ENCODE data around the gene BBS9. TPM values are rescaled to one million over a fixed set of nuclear protein-coding genes. Genes with fewer than 3 reads are reported as not detected.

Gene BBS9
- total RNA-seq, 1 experiment from 2014 or later = 5.7 TPM

DNA sequence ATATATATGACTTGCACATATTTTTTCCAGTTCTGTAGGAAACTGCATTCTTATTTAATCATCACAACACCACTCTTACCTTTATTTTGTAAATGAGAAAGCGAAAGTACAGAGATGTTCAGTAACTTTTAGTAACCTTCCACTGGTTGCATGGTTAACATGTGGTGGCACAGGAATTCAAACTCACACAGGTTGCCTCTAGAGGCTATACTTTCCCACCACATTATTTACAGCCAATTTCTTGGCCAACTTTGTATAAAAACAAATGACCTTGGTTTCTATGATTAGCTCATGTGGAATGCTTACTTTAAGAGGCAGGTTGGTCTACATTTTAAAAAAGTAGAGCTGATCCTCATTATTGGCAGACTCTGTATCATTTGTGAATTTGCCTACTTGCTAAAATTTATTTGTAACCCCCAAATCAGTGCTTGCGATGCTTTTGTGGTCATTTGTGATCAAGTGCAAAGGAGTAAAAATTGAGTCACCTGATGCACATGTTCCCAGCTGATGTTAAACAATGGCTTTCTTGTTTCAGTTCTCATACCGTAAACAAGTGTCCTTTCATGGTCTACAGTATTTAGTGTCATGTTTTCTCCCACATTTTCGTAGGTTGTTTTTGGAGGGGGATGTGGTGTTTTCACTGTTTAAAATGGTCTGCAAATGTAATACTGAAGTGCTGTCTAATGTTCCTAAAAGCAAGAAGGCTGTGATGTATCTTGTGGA is 14.8 kb downstream of the BBS9 start:
- Histone ChIP-seq H3K9me2 (replicated peaks; ENCODE audit: low read length) (no peaks in the 10 kb centered on the region), H3K36me3 (ENCODE audit: low read depth, low read length) (no peaks in the 10 kb centered on the region), H3K4me2 (ENCODE audit: low read length) (no peak overlapping the region), H3K4me1 (ENCODE audit: insufficient read depth, low read length) (peaks cover 5% of the 10 kb centered on the region; the same call in 1 of the 2 replicates), H3K27me3 (ENCODE audit: low read length) (no peaks in the 10 kb centered on the region), H3K79me2 (ENCODE audit: low read length) (no peaks in the 10 kb centered on the region), H3K9me3 (ENCODE audit: low read length) (no peaks in the 10 kb centered on the region), H3F3A (ENCODE audit: low read length, unreplicated experiment) (no peaks in the 10 kb centered on the region), H2AFZ (ENCODE audit: low read length) (no peak overlapping the region), H3K9ac (ENCODE audit: low read length) (no peak overlapping the region), H3K27ac (ENCODE audit: low read length) (no peak overlapping the region), H3K4me3 (ENCODE audit: low read length) (no peak overlapping the region), H4K20me1 (ENCODE audit: low read length) (no peaks in the 10 kb centered on the region)
- ChIA-PET POLR2A (ENCODE audit: unreplicated experiment) (no interaction called here), CTCF (no interaction called here)
- BruUV-seq (replicated peaks) = no TSS peak
- no peak; the same call in 1 of the 2 replicates for ATAC-seq
- DNase-seq = peak; percentile 32
- TF ChIP-seq EZH2 (IDR thresholded peaks at IDR 0.05; ENCODE audit: low read length, unreplicated experiment) = no peak
- no peak for TF ChIP-seq EZH2phosphoT487 (IDR thresholded peaks at IDR 0.05; ENCODE audit: borderline replicate concordance, low read length)
- TF ChIP-seq, protein P1, sequence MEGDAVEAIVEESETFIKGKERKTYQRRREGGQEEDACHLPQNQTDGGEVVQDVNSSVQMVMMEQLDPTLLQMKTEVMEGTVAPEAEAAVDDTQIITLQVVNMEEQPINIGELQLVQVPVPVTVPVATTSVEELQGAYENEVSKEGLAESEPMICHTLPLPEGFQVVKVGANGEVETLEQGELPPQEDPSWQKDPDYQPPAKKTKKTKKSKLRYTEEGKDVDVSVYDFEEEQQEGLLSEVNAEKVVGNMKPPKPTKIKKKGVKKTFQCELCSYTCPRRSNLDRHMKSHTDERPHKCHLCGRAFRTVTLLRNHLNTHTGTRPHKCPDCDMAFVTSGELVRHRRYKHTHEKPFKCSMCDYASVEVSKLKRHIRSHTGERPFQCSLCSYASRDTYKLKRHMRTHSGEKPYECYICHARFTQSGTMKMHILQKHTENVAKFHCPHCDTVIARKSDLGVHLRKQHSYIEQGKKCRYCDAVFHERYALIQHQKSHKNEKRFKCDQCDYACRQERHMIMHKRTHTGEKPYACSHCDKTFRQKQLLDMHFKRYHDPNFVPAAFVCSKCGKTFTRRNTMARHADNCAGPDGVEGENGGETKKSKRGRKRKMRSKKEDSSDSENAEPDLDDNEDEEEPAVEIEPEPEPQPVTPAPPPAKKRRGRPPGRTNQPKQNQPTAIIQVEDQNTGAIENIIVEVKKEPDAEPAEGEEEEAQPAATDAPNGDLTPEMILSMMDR (conservative IDR thresholded peaks at IDR 0.05; ENCODE audit: low read depth, low read length) = no peak
- intact Hi-C loops (cut with micrococcal nuclease) = no loop called here

DNA sequence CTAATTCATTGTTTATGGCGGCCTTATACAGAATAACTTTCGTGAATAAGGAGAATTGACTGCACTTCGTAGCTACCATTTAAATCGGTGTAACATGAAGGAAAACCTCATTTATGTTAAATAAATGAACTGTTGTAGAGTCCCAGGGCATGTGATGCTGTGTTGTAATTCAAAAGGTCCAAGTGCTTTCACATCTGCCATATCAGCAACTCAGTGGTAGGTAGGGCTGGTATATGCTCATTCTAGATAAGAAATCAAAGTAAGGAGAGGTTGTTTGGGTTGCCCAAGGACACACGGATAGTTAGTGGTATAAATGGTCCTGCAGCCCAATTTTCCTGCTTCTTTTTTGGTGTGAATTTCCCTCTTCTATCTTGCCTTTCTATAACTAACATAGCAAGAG is 15.8 kb downstream of the BBS9 start:
- Histone ChIP-seq H3F3A (ENCODE audit: low read length, unreplicated experiment) (no peaks in the 10 kb centered on the region), H3K27me3 (ENCODE audit: low read length) (no peaks in the 10 kb centered on the region), H4K20me1 (ENCODE audit: low read length) (no peaks in the 10 kb centered on the region), H2AFZ (ENCODE audit: low read length) (no peak overlapping the region), H3K36me3 (ENCODE audit: low read depth, low read length) (no peaks in the 10 kb centered on the region), H3K9ac (ENCODE audit: low read length) (no peak overlapping the region), H3K4me3 (ENCODE audit: low read length) (no peak overlapping the region), H3K9me3 (ENCODE audit: low read length) (no peaks in the 10 kb centered on the region), H3K4me1 (ENCODE audit: insufficient read depth, low read length) (peaks cover 5% of the 10 kb centered on the region; the same call in 1 of the 2 replicates), H3K27ac (ENCODE audit: low read length) (no peak overlapping the region), H3K9me2 (replicated peaks; ENCODE audit: low read length) (no peaks in the 10 kb centered on the region), H3K79me2 (ENCODE audit: low read length) (no peaks in the 10 kb centered on the region), H3K4me2 (ENCODE audit: low read length) (no peak overlapping the region)
- no TSS peak for BruUV-seq (replicated peaks)
- ChIA-PET POLR2A (ENCODE audit: unreplicated experiment) (no interaction called here), CTCF (no interaction called here)
- TF ChIP-seq, protein P1 (conservative IDR thresholded peaks at IDR 0.05; ENCODE audit: low read depth, low read length) = no peak
- TF ChIP-seq EZH2 (IDR thresholded peaks at IDR 0.05; ENCODE audit: low read length, unreplicated experiment) = no peak
- TF ChIP-seq EZH2phosphoT487 (IDR thresholded peaks at IDR 0.05; ENCODE audit: borderline replicate concordance, low read length) = no peak
- ATAC-seq = no peak
- intact Hi-C loops (cut with micrococcal nuclease) = no loop called here
- DNase-seq = no peak

DNA sequence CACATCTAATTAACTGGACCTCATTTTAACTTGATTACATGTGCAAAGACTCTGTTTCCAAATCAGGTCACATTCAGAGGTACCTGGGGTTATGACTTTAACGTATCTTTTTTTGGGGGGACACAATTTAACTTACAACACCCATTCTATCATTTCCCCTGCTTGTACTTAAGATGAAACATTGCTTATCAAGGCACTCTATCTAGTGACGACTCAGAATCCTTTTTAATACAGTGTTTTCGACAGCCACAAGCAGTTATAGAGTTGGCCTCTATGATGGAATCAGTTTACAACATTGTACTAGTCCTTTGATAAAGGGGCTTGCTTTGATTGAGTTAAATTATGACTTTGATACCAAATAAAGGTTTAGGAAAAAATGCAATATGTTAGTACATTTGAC is 22.7 kb downstream of the BBS9 start:
- Histone ChIP-seq H3K27me3 (ENCODE audit: low read length) (no peaks in the 10 kb centered on the region), H2AFZ (ENCODE audit: low read length) (no peak overlapping the region), H3K36me3 (ENCODE audit: low read depth, low read length) (no peaks in the 10 kb centered on the region), H4K20me1 (ENCODE audit: low read length) (no peaks in the 10 kb centered on the region), H3K4me3 (ENCODE audit: low read length) (no peak overlapping the region), H3K79me2 (ENCODE audit: low read length) (no peaks in the 10 kb centered on the region), H3K9me3 (ENCODE audit: low read length) (no peaks in the 10 kb centered on the region), H3K9ac (ENCODE audit: low read length) (no peak overlapping the region), H3K9me2 (replicated peaks; ENCODE audit: low read length) (no peaks in the 10 kb centered on the region), H3K4me2 (ENCODE audit: low read length) (no peak overlapping the region), H3K27ac (ENCODE audit: low read length) (no peak overlapping the region), H3F3A (ENCODE audit: low read length, unreplicated experiment) (no peaks in the 10 kb centered on the region), H3K4me1 (ENCODE audit: insufficient read depth, low read length) (no peaks in the 10 kb centered on the region)
- ChIA-PET CTCF (no interaction called here), POLR2A (ENCODE audit: unreplicated experiment) (no interaction called here)
- no TSS peak for BruUV-seq (replicated peaks)
- intact Hi-C loops (cut with micrococcal nuclease) = no loop called here
- no peak for ATAC-seq
- TF ChIP-seq, protein P1 (conservative IDR thresholded peaks at IDR 0.05; ENCODE audit: low read depth, low read length) = no peak
- TF ChIP-seq EZH2 (IDR thresholded peaks at IDR 0.05; ENCODE audit: low read length, unreplicated experiment) (no peak), EZH2phosphoT487 (IDR thresholded peaks at IDR 0.05; ENCODE audit: borderline replicate concordance, low read length) (no peak)
- no peak for DNase-seq
